Non-pigmented ciliary epithelial cell (primary cell): ENCODE measurements around the gene MCCC2.
A peak's percentile ranks its signal among the peaks of the same experiment; 100 is the strongest.
"Not testable (repeated sequence)": the region's sequence is repeated elsewhere in the genome, so short reads cannot be mapped to it uniquely, and the experiment has no call there.

Experiments used
- DNase-seq: peaks from one replicate; pipeline ENCODE4 v3.0.0-alpha.2; 2010; ENCODE audit warnings: low read depth

MCCC2 gene

GRCh38 chr5:71586941-71587765, at the start of gene MCCC2:
Gene MCCC2 (plus strand): TSS chr5:71587340. CDS start chr5:71587426, 86 bp downstream.
- DNase-seq = peak; percentile 79

DNA sequence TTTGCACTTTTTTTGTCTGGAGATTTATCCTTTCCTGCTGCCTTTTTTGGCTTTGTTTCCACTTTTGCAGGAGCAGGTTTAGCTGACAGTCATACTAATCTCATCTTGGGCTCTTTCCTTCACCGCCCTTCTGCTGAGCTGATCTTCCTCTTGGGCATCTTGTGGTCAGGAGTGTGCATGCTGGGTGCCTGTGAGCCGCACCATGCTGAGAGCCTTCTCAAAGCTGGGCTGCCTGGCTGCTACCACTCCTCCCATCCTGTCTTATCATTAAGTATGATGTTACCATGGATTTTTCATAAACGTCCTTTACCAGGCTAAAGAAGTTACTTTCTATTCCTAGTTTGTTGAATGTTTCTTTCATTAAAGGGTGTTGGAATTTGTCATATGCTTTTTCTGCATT, 49.5 kb upstream of the MCCC2 start:
- no peak for DNase-seq

DNA sequence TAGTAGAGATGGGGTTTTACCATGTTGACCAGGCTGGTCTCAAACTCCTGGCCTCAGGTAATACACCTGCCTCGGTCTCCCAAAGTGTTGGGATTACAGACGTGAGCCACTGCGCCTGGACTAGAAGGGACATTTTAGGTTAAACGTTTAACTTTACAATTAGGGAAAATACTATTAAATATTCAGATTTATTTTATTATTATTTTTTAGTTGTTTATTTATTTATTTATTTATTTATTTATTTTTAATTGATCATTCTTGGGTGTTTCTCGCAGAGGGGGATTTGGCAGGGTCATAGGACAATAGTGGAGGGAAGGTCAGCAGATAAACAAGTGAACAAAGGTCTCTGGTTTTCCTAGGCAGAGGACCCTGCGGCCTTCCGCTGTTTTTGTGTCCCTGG, 36.3 kb upstream of the MCCC2 start:
- not testable (repeated sequence) for DNase-seq

DNA sequence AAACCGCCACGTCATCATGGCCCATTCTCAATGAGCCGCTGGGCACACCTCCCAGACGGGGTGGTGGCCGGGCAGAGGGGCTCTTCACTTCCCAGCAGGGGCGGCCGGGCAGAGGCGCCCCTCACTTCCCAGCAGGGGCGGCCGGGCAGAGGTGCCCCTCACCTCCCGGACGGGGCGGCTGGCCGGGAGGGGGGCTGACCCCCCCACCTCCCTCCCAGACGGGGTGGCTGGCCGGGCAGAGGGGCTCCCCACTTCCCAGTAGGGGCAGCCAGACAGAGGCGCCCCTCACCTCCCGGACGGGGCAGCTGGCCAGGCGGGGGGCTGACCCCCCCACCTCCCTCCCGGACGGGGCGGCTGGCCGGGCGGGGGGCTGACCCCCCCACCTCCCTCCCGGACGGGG, 35.6 kb upstream of the MCCC2 start:
- DNase-seq = not testable (repeated sequence)

DNA sequence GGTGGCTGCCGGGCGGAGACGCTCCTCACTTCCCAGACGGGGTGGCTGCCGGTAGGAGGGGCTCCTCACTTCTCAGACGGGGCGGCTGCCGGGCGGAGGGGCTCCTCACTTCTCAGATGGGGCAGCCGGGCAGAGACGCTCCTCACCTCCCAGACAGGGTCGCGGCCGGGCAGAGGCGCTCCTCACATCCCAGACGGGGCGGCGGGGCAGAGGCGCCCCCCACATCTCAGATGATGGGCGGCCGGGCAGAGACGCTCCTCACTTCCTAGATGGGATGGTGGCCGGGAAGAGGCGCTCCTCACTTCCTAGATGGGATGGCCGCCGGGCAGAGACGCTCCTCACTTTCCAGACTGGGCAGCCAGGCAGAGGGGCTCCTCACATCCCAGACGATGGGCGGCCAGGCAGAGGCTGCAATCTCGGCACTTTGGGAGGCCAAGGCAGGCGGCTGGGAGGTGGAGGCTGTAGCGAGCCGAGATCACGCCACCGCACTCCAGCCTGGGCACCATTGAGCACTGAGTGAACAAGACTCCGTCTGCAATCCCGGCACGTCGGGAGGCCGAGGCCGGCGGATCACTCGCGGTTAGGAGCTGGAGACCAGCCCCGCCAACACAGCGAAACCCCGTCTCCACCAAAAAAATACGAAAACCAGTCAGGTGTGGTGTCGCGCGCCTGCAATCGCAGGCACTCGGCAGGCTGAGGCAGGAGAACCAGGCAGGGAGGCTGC, 35.0 kb upstream of the MCCC2 start:
- not testable (repeated sequence) for DNase-seq

- no peak for DNase-seq
Observed at GRCh38 chr5:71563161-71563560, 24.0 kb upstream of the MCCC2 start.

GRCh38 chr5:71564895-71565294, 22.2 kb upstream of the MCCC2 start:
- no peak for DNase-seq

- no peak for DNase-seq
Observed at GRCh38 chr5:71569748-71570509, 17.2 kb upstream of the MCCC2 start.

DNA sequence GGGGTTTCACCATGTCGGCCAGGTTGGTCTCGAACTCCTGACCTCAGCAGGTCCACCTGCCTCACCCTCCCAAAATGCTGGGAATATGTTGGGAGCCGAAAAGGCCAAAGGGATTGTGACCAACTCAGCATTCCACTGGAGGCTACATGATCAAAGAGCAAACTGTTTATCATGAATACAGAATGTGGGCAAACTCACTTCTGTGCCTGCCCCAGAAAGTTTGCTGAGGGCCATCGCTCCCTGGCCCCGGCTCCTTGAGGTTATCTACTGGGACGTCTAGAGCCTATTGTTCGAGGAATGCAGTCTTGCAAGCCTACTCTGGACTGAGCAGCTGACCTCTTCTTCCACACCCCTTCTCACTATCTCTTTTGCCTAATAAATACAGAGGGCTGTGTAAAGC, 15.3 kb upstream of the MCCC2 start:
- DNase-seq = not testable (repeated sequence)

DNA sequence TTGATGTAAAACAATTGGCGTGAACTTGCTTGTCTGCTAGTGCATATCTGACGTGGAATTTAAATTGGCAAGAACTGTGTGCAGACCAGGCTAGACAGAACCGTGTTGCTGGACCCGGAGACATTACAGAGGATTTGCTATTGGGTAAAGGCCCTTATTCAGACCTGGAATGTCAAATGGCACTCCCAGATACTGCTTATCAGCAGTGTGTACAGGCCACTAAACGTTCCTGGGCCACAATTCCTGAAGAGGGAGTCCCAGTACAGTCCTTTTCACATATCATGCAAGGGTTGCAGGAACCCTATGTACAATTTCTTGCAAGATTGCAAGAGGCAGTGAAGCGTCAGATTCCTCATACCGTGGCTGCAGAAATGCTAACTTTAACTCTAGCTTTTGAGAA, 13.5 kb upstream of the MCCC2 start:
- no peak for DNase-seq

GRCh38 chr5:71575588-71575987, 11.6 kb upstream of the MCCC2 start:
- not testable (repeated sequence) for DNase-seq

GRCh38 chr5:71576241-71576640, 10.9 kb upstream of the MCCC2 start:
- DNase-seq = no peak

DNA sequence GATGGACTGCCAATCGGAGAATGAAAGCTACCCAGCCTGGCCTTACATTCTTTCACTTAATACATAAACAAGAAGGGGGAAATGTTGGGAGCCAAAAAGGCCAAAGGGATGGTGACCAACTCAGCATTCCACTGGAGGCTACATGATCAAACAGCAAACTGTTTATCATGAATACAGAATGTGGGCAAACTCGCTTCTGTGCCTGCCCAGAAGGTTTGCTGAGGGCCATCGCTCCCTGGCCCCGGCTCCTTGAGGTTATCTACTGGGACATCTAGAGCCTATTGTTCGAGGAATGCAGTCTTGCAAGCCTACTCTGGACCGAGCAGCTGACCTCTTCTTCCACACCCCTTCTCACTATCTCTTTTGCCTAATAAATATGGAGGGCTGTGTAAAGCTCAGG, 9.3 kb upstream of the MCCC2 start:
- not testable (repeated sequence) for DNase-seq

DNA sequence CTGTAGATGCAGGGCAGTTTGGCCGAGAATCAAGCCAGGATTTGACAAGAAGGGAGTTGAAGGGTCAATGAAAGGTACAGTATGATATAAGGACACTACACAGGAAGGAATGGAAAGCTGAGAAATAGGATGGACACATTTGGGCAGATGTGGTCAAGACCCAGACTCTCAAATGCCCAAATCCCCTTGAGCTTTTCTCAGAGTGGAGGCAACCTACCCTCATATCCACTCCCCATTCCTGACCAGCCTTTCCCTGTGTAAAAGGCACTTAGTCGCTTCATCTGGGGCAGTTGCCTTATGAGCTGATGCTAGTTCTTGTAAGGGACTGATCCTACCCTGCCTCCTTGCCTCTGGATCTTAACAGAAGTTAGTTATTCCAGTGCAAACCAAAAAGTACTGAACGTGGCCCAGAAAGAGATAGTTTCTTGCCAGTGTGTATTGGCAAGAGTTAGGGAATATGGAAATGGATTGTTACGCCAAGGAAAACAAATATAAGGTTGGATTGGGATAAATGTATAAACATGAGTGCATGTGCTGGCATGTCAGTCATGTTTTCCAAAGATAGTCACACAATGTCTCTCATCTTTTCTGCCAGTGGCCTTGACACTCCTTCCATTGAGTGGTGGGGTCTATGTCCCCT, 4.1 kb upstream of the MCCC2 start:
- no peak for DNase-seq

GRCh38 chr5:71586052-71586940, 844 bp upstream of the MCCC2 start:
- DNase-seq = no peak

DNA sequence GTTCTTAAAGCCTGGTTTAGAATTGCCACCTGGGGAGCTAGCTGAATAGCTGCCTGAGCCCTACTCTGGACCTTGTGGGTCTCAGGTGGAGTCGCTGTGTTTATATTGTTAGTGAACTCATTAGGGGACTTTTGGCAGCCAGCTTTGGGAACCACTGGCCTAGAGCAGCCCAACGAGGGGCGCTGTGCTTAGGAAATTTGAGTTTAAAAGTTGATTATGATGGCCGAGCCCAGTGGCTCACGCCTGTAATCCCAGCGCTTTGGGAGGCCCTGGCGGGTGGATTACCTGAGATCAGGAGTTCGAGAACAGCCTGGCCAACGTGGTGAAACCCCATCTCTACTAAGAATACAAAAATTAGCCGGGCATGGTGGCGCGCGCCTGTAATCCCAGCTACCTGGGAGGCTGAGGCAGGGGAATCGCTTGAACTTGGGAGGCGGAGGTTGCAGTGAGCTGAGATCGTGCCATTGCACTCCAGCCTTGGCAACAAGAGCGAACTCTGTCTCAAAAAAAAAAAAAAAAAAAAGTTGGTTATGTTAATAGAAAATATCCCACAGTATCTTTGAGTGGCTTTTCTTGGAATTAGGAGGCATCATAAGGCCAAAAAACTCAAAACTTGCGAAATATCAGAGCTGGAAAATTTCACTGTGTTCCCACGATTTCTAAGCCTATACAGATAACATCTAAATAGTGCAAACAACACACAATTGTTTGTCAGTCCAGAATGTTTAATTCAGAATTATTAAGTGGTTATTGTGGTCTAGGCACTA, 809 bp downstream of the MCCC2 start:
- no peak for DNase-seq

- DNase-seq = no peak
Observed at GRCh38 chr5:71588533-71588885, 1.4 kb downstream of the MCCC2 start.

- no peak for DNase-seq
Observed at GRCh38 chr5:71589903-71590302, 2.8 kb downstream of the MCCC2 start.

- DNase-seq = no peak
Observed at GRCh38 chr5:71591100-71591499, 4.0 kb downstream of the MCCC2 start.

- no peak for DNase-seq
Observed at GRCh38 chr5:71596169-71596568, 9.0 kb downstream of the MCCC2 start.
